GM21423 (cell line): ENCODE results near the gene SLCO3A1.

ENCODE experiments used
- ATAC-seq: cut with Tn5 transposase; IDR thresholded peaks from one replicate; pipeline ENCODE4 v1.9.1; 2021; ENCODE audit warnings: mild to moderate bottlenecking, moderate library complexity; ENCODE audit not compliant: unreplicated experiment

SLCO3A1 gene

DNA sequence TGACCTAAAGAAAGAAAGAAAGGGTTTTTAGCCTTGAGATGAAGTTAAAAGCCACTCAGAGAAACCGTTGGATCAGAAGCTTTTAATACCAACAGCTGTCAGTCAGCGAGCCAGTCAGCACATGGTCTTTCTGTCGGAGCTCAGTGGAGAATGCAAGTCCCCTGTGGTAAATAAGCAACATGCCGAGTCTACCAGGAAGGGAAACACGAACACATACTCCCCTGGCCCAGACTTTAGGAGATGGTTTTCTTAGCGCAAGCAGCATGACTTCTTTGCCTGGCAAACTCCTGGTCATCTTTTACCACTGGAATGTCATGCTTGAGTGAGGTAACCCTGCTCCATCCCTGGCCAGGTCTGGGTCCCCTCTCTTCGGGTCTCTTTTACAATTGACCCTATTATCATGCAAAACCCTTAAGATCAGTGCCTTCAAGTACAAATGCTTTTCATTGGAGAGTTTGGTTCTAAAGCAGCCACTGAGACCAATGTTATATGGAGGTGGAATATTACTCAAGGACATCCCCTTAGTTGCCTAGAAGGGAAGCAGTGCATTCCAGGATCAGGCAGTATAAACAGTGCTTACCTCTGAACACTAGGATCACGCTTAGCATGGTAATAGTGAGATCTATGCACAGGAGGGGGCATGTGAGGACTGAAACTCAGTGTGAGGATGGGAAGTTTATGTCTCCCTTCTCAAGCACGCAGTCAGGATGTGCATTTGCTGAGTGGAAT lies 28.2 kb downstream of the SLCO3A1 start:
- ATAC-seq: no peak

DNA sequence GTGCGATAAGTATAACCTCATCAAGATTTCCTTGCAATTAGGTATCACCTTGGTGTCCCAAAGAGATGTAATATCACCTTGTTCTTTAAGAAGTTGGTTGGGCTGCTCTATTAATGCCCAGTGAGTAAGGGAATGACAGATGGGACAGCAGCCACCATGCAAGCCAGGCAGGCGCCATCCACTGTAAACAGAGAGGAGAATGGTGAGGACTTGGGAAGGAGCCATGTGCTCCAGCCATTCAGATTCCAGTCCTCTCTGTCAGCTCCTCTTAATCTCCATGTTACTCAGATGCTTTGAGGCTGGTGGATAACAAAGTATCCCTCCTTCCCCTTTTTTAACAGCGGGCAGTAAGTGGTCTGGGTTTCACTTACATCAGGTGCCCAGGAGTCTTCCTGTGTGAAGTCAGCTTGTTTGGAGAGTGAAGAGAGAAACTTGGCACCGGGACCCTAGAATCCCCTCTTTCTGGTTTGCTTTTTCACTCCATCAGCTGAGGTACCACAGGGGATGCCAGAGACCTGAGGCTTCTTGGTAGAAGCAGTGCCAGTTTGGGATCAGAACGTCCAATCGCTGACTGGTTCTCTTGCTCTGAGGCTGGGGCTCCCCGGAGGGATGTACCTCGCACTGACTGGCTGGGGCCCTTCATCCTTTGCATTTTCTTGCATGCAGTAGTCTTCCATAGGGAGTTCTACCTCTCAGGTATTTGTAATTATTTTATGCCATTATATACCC lies 29.5 kb downstream of the SLCO3A1 start:
- no peak for ATAC-seq

DNA sequence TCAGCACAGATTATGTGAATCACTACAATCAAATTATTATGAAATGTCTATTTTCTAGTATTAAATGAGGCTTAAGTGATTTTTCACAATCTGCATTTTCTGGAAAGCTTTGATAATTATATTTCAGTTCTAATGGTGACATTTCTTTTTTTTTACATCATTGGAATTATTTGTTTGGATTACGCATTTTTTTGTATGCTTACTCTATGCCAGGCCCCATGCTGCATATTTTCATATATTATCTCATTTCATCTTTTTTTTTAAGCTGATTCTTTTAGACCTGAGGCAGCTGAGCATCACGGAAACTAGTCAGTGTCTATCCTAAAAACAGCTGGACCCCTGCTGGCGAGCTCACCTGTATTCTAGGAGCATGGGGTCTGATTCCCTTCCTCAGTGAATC lies 31.1 kb downstream of the SLCO3A1 start:
- no peak for ATAC-seq

DNA sequence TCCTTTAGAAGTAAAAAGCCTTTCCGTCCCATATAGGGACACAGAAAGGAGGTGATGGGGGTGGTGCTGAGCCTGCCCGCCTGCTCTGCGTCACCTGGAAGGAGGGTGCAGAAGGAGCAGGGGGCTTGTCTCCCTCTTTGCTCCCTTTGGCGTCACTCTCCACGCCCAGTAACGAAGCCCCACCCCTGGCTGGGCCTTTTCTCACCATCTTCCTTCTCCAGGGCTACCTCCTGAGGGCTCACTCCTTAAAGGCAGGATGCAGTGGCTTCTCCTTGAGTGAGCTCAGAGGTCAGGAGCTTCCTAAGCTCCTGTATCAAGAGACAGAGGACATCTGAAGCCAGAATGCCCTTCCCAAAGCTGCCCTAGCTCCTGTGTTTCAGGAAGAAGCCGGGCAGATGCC lies 31.5 kb downstream of the SLCO3A1 start:
- ATAC-seq: no peak

DNA sequence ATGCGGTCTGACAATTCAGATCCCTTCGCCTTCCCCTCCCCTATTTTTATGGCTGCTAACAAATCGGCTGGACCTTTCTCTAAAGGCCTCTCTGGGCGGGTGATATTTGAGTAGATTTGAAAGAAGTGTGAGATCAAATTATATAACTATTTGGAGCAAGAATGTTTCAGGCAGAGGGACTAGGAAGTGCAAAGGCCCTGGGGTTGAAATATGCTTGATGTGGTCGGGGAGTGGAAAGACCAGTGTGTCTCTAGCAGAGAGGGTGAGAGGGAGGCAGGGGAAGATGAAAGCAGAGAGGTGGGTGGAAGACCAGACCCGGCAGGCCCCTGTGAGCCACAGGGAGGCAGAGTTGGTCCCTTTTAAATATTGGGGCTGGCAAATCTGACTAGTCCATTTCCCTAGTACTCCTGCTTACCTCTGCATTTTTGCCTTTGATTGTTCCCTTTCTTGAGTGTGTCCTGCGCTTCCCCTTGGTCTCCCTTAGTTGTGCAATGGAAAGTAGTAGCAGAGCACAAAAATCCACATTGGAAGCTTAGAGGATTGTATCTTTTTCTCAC lies 32.3 kb downstream of the SLCO3A1 start:
- no peak for ATAC-seq

DNA sequence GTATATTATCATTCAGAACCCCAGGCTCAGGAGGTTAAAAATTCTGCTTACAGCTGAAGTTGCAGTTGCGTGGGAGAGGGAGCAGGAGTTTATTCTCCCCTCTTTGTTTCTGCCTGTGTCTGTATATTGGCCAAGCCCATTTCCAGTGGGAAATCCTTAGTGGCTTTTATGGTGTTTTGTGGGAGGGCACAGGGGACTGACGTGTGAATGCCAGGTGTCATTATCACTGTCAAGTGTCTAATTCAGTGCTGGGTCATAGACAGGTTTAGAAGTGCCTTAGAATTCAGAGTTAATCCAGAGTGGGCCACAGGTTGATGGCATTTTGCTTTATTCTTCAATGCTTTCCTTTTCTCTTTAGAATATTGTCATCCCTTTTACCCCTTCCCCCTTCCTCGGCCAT lies 33.4 kb downstream of the SLCO3A1 start:
- no peak for ATAC-seq

DNA sequence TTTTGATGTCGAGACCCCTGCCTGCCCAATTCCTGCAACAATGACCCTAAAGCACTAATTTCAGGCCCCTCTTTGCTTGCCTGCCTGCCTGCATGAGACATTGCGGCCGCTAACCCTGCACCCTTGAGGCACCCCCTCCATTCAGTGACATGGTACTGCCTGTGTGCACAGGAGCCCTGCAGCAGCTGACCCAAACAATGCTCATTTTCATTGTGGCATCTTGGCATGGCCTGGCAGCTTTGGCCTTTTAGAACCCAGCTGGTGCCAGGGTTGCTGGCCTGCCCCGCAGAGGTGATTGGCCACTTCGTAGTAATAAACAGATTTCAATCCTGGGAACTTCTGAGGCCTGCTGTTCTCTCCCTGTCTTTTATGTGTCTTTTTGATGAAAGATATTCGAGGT lies 33.8 kb downstream of the SLCO3A1 start:
- no peak for ATAC-seq

DNA sequence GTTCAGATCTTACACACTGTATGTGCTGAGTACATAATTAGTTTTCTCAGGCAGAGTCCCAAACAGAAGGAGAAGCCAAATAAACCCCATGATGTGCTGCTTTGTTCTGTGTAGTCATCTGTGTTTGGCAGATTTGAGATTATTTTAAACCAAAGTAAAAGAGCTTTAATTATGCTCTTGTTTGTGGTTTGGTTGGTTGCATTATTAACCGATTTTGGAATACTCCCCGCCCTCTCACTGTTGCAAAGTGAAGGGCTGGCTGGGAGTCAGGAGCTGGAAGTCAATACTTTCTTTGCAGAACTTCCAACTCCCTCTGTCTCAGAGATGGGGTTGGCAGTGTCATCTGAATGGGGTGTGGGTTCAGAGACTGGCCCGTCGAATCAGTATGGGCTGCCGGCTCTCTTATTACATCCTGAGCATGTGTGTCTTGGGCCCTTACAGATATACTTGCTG lies 34.4 kb downstream of the SLCO3A1 start:
- ATAC-seq: no peak

DNA sequence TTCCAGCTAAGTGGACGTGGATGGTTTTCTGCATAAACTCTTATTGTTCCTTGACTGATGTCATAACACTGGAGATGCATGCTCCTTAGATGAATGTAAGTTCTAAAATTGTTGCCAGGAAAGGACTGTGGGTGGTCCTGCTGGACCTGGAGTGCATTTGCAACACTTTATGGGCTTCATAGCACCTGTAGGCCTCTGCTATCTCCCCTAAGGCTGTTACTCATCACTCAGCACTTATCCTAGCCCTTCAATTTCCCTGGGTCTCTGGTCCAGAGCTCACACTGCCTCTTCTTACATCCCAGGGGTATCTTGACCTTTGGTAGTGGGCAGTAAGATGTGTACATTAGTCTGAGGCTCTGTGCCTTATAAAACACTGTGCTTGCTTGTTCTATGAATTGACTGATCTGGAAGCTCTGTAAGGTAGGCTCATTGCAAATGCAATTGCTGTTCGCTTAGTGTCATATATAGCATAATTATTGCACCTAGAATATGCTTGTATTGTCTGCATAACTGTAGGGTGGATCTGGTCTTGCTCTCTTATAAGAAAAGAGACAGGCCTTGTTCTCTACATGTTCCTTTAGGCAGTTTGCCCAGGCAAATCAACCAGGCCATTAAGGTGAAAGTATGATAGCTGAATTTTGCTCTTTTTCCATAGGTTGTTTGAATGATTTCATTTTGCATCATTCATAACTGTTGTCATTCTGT lies 35.8 kb downstream of the SLCO3A1 start:
- ATAC-seq: no peak

DNA sequence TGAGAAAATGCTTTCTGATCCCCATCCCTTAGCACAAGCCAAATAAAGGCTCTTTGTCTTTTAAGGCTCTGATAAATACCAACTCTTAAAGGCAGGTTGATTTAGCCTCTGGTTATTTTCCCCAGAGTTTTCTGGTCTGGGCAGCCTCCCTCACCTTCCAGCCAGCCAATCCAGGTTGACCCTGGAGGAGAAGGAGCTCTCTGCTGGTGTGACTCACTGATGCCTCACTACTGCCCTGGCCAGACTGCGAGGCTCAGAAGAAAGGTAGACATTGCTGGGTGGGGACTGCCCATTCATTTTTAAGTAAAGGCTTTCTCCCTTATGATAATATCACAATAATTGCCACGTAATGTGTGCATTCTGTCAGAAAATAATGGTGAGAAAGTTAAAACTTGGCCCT lies 37.1 kb downstream of the SLCO3A1 start:
- ATAC-seq: no peak

DNA sequence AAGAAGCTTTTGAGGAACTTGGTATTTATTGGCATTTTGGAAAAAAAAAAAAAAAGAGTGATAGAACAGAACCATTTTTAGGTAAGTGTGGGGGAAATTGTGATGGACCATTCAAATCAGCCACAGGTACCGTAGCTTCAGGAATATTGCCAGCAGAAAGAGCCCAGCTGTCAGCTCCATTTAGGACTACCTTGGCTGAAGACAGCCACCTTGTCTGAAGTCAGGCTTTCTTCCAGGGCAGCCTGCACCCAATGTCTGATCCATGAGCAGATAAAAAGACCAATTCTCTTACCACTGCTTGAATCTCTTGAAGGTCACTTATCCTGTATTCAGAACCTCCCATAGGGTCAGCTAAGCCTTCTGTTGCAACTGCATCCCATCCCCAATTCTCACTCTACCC lies 37.6 kb downstream of the SLCO3A1 start:
- ATAC-seq: no peak

DNA sequence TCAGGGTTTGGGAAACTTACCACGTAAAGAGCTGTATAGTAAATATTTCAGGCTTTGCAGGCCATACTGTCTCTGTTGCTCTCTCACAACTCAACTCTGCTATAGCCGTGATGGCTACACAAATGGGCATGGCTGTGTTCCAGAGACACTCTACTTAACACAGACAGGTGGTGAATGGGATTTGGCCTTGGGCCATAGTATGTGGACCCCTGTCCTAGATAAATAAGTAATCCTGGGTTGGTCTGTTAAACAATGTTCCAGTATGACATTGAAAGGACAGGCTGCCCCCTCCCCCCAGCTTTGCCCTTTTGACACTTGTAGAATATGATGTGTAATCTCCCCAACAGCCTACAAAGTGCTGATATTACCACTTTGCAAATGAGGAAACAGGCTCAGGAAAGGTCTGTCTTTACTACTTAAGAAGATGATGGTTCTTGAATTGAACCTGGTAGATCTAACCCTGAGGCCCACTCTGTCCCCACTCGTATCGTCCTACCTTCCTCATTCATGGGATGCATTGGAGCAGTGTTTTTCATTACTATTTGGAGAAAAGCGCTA lies 38.4 kb downstream of the SLCO3A1 start:
- ATAC-seq: no peak

DNA sequence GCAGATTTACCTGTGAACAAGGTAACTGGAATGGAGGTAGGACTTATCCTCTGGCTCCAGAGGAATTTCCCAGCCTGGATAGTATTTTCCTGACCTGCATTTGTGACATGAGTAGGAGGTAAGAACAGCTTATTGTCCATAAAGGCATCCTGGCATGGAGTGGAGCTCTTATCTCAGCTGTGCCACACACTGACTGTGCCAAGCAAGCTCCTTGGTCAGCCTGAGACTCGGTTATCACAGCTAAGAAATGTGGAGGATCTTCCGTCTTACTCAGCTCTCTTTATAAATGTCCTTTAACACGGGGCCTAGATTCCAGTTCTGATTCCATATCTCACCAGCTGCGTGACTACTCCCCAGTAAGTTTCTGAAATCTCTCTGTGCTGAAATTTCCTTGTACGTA lies 38.9 kb downstream of the SLCO3A1 start:
- no peak for ATAC-seq

DNA sequence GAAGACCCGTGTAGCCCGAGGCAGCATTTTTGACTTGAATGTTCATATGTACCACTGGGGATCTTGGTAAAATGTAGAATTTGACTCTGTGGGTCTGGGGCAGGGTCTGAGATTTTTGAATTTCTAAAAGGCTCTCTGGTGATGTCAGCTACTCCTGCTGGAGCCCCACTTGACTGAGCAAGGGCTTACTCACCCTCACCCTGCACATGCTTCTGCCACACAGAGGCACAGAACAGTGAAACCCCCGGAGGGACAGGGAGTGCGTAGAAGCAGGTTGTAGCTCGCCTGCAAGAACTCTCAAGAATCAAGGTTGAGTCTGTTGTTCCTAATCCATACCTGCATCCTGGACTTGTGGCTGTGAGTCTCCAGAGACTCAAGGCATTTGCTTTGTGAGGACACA lies 41.1 kb downstream of the SLCO3A1 start:
- no peak for ATAC-seq

DNA sequence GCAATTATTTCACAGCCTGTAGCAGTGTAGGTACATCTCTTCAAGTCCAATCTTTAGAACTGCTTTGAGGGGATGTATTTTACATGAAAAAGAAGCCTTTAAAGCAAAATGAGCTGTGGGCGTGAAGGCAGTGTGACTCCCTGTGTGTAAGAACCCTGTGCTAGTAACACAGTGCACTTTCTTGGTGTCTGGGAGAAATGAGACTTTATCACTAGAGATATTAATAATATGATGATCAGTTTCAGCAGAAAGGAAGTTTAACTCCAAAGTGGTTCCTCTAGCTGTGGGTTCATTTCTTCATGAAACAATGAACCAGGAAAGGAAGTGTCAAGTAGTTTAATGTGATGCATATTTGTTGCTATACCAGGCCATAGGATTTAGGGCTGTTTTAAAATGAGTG lies 41.5 kb downstream of the SLCO3A1 start:
- ATAC-seq: no peak

DNA sequence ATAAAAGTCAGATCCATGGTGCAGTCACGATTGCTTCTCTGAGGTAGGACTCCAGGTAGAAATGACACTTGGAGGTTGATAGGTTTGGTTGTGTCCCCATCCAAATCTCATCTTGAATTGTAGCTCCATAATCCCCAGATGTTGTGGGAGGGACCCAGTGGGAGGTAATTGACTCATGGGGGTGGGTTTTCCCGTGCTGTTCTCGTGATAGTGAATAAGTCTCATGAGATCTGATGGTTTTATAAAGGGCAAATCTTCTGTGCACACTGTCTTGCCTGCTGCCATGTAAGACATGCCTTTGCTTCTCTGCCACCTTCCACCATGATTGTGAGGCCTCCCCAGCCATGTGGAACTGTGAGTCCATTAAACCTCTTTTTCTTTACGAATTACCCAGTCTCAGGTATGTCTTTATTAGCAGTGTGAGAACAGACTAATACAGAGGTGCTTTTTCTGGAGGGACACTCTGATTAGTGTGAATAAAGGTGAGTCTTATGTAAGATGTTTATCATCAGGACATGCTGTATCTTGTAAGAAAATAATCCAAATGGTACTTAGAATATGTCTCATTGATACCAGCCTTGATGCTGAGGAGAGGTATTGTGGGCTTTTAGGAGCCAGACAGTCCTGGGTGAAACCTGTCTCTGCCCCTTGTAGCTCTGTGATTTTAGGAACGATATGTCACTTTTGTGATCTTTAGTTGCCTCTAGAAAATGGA lies 43.0 kb downstream of the SLCO3A1 start:
- no peak for ATAC-seq

DNA sequence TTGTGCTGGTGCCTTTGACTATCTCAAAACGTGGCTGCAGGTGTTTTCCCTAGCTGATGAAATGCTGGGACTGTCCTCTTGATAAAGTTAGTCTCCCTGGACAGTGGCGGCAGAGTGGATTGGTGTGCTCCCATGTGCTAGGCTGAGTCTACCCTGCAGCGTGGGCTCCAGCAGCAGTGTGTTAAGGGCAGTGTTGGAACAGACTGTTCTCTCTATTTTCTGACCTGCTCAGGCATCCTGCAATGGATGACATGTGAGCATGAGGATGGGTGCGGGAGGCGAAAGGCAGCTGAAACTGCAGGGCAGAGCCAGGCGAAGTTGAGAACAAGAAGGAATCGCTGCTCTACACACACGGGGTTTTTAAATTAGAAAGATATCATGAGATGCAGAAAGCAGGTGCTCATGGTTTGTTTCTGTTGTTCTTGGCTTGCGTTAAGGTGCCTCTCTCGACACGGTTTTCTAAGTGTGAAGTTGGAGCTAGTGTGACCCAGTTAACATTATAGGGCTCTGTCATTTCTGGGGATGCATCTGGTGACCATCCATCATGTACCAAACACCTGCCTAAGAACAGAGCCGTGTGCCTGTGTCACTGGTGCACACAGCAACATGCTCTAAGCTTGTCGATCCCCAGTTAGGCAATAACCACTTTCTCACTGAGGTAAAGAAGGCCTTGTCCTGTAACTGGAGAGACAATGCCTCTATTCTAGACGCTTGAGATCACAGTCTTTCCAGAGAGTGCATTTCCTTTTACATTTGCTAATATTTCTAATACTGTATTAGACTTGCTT lies 44.3 kb downstream of the SLCO3A1 start:
- ATAC-seq: no peak

DNA sequence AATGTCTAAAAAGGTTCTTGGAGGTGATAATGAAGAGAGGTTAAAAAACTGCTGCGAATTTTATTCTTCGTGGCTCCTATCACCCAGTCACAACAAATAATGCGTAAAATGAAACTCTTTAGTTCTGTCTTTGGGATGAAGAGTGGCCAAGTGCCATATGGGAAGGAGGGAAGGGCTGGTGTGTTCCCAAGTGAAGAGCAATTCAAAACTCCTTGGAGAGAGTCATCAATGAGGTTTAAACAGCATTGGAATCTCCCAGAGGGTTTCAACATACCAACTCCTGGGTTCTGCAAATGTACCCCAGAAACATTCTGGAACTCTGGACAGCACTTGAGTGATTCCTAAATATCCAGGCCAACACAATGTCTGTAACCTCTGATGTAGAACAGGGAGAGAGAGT lies 45.3 kb downstream of the SLCO3A1 start:
- ATAC-seq: no peak

DNA sequence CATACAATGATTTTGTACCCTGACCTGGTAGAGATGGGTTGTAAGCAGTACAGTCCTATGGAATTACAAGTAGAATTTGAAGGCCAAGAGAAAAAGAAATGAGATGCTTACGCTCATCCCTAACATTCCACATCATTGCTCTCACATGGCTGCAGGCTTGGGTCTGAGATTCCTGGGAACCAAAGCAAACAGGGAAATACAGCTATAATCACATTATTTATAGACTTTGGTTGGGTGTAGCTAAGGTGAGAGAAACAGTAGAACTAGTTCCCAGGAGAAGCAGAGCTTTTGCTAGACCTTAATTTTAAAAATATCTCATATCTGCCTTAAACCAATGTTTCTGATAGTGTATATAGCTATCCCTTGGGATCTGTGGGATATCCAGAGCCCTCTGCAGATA lies 51.4 kb downstream of the SLCO3A1 start:
- ATAC-seq: no peak

DNA sequence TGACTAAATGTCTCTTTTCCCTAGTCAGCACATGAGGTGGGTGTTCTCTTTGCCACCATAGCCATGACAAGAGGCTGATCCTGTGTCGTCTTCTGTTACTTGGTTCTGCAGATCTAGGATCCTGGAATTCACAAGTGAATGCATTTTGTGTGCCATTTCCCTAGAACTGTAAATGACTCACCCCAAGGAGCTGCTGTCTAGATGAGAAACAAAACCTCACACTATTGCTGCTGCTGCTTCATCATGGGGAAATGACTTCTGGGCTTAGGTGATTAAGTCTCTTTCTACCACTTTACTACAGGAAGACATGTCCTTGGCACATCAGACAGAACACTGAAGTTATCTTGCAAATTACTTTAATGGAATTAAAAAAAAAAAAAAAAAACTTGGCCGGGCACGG lies 54.9 kb downstream of the SLCO3A1 start:
- ATAC-seq: no peak
